Tibial artery (tissue), 4 donors: ENCODE data around the gene HAPLN2.

Source experiments
- DNase-seq, 2 donors: peaks; one replicate each; pipeline ENCODE4 v3.0.0-alpha.2; 2019
- H3K27ac ChIP-seq, 2 donors: fragments of 200-600 bp; sonication (generic) in 1 of 2; 1 replicate in 1 of 2; 2 replicates in 1 of 2; pipeline ENCODE4 v1.5.1; 2018 to 2019; ENCODE audit warnings: mild to moderate bottlenecking in 1 of 2
- H3K27me3 ChIP-seq, 2 donors: fragments of 200-600 bp; sonication (generic) in 1 of 2; one replicate each; pipeline versions ENCODE4 v1.5.1 to v1.6.0; 2016 to 2019
- H3K36me3 ChIP-seq, 3 donors: fragments of 200-600 bp; sonication (generic) in 2 of 3; one replicate each; pipeline ENCODE4 v1.5.1; 2016 to 2019; ENCODE audit warnings: mild to moderate bottlenecking in 2 of 3
- H3K4me1 ChIP-seq, 4 donors: fragments of 200-600 bp; sonication (generic) in 2 of 4; 1 replicate in 3 of 4; 2 replicates in 1 of 4; pipeline ENCODE4 v1.5.1; 2016 to 2019
- H3K4me3 ChIP-seq, 2 donors: fragments of 200-600 bp; sonication (generic) in 1 of 2; 1 replicate in 1 of 2; 2 replicates in 1 of 2; pipeline ENCODE4 v1.5.1; 2018 to 2019; ENCODE audit warnings: mild to moderate bottlenecking in 2 of 2
- H3K9me3 ChIP-seq, 3 donors: fragments of 200-600 bp; sonication (generic) in 1 of 3; one replicate each; pipeline ENCODE4 v1.5.1; 2016 to 2019
- intact Hi-C: fragments of 100-400 bp; cut with DNase I; formaldehyde crosslinking; loops from one replicate; pipeline ENCODE4 v1.15.0; 2023; ENCODE audit warnings: low total_unique reads
- TF ChIP-seq, protein P1 (sequence below), 2 experiments: fragments of 200-600 bp in 1 of 2; fragments of 450-650 bp in 1 of 2; IDR thresholded peaks; one replicate each; pipeline ENCODE4 v1.5.1; 2017 to 2019; ENCODE audit warnings: antibody characterized with exemption in 2 of 2, mild to moderate bottlenecking in 1 of 2, moderate library complexity in 1 of 2

HAPLN2 gene

DNA sequence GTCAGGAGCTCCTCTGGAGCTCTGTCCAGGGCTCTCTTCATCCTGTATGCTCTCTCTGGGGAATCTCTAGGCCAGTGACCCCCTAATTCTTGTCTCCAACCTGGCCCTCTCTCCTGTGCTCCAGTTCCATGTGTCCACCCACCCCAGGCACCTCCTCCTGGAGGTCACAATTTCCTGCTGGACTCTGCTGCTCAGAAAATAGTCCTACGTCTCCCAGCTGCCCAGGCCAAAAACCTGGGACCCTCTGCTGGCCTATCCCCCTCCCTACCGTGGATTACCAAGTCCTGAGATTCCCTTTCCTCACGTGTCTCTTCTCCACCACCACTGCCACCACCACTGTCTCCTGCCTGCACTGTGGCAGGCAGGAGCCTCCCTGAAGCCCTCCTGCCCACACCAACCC is 46.3 kb downstream of the HAPLN2 start:
- intact Hi-C loops, result no loop called here
- peaks cover 0 to 86% (median 74%) of the 10 kb centered on the region in 4 donors for H3K4me1 ChIP-seq
- no peak overlapping the region for H3K4me3 ChIP-seq
- H3K27me3 ChIP-seq, result no peaks in the 10 kb centered on the region
- no peaks in the 10 kb centered on the region for H3K9me3 ChIP-seq
- no peaks in the 10 kb centered on the region for H3K36me3 ChIP-seq
- DNase-seq, result no peak
- TF ChIP-seq, protein P1, sequence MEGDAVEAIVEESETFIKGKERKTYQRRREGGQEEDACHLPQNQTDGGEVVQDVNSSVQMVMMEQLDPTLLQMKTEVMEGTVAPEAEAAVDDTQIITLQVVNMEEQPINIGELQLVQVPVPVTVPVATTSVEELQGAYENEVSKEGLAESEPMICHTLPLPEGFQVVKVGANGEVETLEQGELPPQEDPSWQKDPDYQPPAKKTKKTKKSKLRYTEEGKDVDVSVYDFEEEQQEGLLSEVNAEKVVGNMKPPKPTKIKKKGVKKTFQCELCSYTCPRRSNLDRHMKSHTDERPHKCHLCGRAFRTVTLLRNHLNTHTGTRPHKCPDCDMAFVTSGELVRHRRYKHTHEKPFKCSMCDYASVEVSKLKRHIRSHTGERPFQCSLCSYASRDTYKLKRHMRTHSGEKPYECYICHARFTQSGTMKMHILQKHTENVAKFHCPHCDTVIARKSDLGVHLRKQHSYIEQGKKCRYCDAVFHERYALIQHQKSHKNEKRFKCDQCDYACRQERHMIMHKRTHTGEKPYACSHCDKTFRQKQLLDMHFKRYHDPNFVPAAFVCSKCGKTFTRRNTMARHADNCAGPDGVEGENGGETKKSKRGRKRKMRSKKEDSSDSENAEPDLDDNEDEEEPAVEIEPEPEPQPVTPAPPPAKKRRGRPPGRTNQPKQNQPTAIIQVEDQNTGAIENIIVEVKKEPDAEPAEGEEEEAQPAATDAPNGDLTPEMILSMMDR (IDR thresholded peaks at IDR 0.05), result no peak
- peak overlapping the region; percentile 63 to 77 for H3K27ac ChIP-seq

DNA sequence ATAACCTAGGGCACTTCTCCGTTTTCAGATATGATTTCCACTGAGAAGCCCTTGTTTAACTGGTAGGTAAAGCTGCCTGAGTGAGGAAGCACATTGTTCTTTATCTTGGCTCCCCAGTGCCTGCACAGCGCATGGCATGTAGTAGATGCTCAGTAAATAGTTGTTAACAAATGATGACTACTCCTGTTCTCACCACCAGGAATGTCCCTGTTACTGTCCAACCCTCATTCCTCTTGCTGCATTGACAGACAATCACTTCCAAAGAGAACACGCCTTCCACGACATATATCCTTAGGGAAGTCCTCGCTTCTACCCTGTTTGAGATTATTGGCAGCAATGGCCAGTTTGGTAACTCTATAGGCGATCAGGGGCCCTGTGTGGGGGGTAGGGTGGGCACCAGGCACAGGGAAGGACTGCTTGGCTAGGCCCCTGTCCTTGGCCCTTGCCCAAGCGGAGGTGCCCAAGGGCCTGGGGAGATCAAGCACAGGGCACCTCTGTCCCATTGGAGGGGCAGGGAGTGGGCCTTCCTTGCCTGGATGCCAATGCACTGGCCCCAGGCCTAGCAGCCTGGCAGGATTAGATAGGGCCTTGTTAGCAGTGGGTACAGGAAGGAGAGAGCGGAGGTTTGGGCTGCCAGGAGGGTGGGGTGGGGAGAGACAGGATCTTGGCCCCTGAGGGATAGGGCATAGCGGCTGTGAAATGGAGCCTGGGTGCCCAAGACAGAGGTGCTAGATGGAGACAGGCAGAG is 47.8 kb downstream of the HAPLN2 start:
- Histone ChIP-seq H3K4me3 (no peak overlapping the region), H3K27me3 (no peaks in the 10 kb centered on the region), H3K36me3 (peaks cover 0 to under 1% (median 0%) of the 10 kb centered on the region in 3 donors), H3K4me1 (peaks cover 0 to 71% (median 59%) of the 10 kb centered on the region in 4 donors), H3K9me3 (no peaks in the 10 kb centered on the region), H3K27ac (peak overlapping the region; percentile 69 to 77)
- intact Hi-C loops, result no loop called here
- DNase-seq, result peak in 1 of 2 donors; percentile 29
- TF ChIP-seq, protein P1 (IDR thresholded peaks at IDR 0.05), result no peak

DNA sequence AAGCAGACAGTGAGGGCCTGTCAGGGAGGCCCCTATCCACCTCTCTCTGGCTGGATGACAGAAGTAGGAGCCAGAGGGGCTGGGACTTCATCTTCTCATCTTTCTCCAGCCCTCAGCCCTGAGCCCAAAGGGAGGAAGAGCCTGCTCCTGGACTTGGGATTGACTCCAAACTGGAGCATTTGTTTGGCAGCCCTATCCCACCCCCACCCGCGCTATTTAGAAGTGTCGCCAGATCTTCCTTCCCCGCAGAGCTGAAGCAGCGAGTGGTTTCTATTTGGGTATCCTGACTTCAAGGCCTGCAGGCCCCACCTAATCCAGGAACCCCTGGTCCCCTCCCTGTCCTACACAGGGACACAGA is 48.4 kb downstream of the HAPLN2 start:
- TF ChIP-seq, protein P1 (IDR thresholded peaks at IDR 0.05), result no peak
- Histone ChIP-seq H3K9me3 (no peaks in the 10 kb centered on the region), H3K4me3 (no peak overlapping the region), H3K36me3 (peaks cover 0 to 6% (median 0%) of the 10 kb centered on the region in 3 donors), H3K27ac (peak overlapping the region; percentile 69 to 77), H3K27me3 (no peaks in the 10 kb centered on the region), H3K4me1 (peaks cover 0 to 66% (median 54%) of the 10 kb centered on the region in 4 donors)
- DNase-seq, result no peak
- intact Hi-C loops, result no loop called here

DNA sequence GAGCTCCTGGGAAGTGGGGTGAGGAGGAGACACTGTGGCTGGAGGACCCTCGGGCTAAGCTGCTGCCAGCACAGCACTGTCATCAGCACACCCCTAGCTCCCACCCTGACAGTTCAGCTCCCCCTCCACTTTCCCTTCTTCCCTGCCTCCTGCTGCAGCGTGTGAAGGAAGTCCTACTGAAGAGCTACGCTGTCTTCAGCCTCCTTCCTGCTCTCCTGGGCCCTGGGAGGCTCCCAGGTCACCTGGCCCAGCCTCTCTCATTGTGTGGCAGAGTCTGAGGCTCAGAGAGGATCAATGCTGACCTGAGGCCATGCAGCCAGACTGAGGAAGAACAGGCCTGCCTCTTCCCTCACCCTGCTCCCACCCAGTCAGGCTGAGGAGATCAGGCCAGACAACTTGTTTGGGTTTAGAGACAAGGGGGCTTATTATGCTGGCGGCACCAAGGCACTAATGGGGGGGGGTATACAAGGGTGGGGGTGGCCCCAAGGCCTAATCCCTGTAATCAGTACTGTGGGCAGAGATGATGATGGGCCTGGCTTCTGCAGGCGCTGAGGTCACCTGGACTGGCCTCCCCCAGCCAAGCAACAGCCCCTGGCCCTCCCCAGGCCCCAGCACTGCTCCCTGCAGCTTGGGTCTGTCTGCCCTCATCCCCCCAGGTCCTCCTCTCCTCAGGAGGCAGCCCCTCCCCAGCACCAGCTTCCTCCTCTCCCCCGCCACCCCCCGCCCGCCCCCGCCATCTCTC is 48.9 kb downstream of the HAPLN2 start:
- DNase-seq, result no peak
- H3K4me3 ChIP-seq, result no peak overlapping the region
- no peaks in the 10 kb centered on the region for H3K9me3 ChIP-seq
- no peaks in the 10 kb centered on the region for H3K27me3 ChIP-seq
- H3K4me1 ChIP-seq, result peaks cover 0 to 60% (median 48%) of the 10 kb centered on the region in 4 donors
- intact Hi-C loops, result no loop called here
- peaks cover 0 to 11% (median 0%) of the 10 kb centered on the region in 3 donors for H3K36me3 ChIP-seq
- peak overlapping the region; percentile 69 to 77 for H3K27ac ChIP-seq
- TF ChIP-seq, protein P1 (IDR thresholded peaks at IDR 0.05), result no peak

DNA sequence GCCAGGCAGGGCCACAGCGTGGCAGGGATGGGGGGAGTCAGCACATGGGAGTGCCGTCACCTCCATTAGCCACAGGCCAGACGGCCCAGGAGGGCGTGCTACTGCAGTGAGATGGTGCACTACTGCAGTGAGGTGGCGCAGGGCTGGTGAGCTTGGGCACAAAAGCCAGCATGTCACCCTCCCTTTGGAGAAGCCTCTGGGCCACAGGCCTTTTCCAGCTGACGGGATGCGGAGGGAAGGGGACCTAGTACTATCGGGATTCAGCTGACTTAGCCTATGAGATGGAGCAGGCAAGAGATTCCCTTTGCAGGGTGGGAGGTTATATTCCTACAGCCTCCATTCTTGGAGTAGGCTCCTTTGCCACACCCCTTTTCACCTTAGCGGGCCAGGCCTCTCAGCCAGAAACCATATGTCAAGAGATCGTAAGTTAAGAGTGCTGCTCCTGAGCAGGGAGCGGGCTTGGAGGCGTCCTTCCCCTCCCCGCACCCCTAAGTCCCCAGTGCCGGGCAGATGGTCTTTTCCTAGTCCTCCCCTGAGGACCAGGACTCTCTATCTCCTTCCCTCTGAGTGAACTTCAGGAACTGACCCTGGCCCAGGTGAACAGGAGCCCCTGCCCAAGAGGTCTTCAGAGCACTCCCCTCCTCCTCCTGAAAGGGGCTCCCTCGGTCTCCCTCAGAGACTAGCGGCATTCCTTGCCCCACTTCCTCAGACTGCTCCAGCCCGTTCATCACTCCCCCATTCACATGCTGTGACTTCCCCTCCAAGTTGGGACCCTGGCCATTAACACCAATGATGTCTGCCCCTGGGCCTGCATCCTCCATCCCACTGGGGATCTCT is 49.8 kb downstream of the HAPLN2 start:
- peak overlapping the region; percentile 11 to 77 for H3K27ac ChIP-seq
- H3K27me3 ChIP-seq, result no peaks in the 10 kb centered on the region
- H3K36me3 ChIP-seq, result peaks cover 0 to 13% (median 0%) of the 10 kb centered on the region in 3 donors
- intact Hi-C loops, result no loop called here
- H3K4me1 ChIP-seq, result peaks cover 0 to 52% (median 40%) of the 10 kb centered on the region in 4 donors
- TF ChIP-seq, protein P1 (IDR thresholded peaks at IDR 0.05), result no peak
- H3K4me3 ChIP-seq, result no peak overlapping the region
- no peak for DNase-seq
- no peaks in the 10 kb centered on the region for H3K9me3 ChIP-seq
